ENCODE results near the gene RAD17.

DNA sequence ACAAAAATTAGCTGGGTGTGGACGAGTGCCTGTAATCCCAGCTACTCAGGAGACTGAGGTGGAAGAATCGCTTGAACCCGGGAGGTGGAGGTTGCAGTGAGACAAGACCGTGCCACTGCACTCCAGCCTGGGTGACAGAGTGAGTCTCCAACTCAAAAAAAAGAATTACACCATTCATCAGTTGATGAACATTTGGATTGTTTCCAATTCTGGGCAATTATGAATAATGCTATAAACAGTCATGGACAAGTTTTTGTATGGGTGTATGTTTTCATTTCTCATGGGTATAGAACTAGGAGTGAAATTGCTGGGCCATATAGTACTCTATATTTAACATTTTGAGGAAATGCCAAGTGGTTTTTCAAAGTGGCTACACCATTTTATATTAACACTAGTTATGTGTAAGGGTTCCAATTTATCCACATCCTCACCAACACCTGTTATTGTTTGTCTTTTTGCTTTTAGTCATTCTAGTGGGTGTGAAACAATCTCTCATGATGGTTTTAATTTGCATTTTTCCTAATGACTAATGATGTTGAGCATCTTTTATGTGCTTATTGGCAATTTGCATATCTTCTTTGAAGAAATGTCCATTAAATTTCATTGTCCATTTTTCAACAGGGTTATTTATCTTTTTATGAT lies 28.0 kb upstream of the RAD17 start:
- TF ChIP-seq, protein P1, sequence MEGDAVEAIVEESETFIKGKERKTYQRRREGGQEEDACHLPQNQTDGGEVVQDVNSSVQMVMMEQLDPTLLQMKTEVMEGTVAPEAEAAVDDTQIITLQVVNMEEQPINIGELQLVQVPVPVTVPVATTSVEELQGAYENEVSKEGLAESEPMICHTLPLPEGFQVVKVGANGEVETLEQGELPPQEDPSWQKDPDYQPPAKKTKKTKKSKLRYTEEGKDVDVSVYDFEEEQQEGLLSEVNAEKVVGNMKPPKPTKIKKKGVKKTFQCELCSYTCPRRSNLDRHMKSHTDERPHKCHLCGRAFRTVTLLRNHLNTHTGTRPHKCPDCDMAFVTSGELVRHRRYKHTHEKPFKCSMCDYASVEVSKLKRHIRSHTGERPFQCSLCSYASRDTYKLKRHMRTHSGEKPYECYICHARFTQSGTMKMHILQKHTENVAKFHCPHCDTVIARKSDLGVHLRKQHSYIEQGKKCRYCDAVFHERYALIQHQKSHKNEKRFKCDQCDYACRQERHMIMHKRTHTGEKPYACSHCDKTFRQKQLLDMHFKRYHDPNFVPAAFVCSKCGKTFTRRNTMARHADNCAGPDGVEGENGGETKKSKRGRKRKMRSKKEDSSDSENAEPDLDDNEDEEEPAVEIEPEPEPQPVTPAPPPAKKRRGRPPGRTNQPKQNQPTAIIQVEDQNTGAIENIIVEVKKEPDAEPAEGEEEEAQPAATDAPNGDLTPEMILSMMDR (optimal IDR thresholded peaks at IDR 0.05 in 1 of 3, IDR thresholded peaks at IDR 0.05 in 1 of 3, conservative IDR thresholded peaks at IDR 0.05 in 1 of 3; ENCODE audit: extremely low read depth in 1 of 3, insufficient read depth in 2 of 3, low read length in 3 of 3): no peak
- TF ChIP-seq EZH2 (IDR thresholded peaks at IDR 0.05; ENCODE audit: low read length): no peak

All from keratinocyte (primary cell).